Right renal cortex interstitium (tissue), 3 donors: ENCODE data around the gene HIVEP3. TPM values are rescaled to one million over a fixed set of nuclear protein-coding genes. Genes with fewer than 3 reads are reported as not detected.

Source experiments
- DNase-seq, 3 donors: peaks; one replicate each; pipeline ENCODE4 v3.0.0-alpha.2; 2013; ENCODE audit warnings: low read depth in 3 of 3, low spot score in 2 of 3
- polyA plus RNA-seq, 3 donors: library from polyadenylated mRNA; unstranded; fragments of 120-200 nt; gene quantifications; one replicate each; pipeline ENCODE4 v1.2.1, GENCODE V29; 2013; ENCODE audit not compliant: insufficient read length in 3 of 3

The HIVEP3 gene
- polyA plus RNA-seq, 3 donors = 3.6 to 4.9 (median 4.0) TPM

GRCh38 chr1:41483001-41483850, 435.5 kb downstream of the HIVEP3 start:
- DNase-seq = no peak

GRCh38 chr1:41482001-41482765, 436.5 kb downstream of the HIVEP3 start:
- DNase-seq = no peak

- DNase-seq = no peak
Measured at GRCh38 chr1:41481109-41481775, 437.5 kb downstream of the HIVEP3 start.

GRCh38 chr1:41480204-41481108, 438.3 kb downstream of the HIVEP3 start:
- no peak for DNase-seq

- no peak for DNase-seq
Measured at GRCh38 chr1:41479808-41480160, 438.9 kb downstream of the HIVEP3 start.

- DNase-seq = no peak
Measured at GRCh38 chr1:41479000-41479807, 439.5 kb downstream of the HIVEP3 start.

- no peak for DNase-seq
Measured at GRCh38 chr1:41478118-41478748, 440.5 kb downstream of the HIVEP3 start.

- no peak for DNase-seq
Measured at GRCh38 chr1:41476807-41477361, 441.8 kb downstream of the HIVEP3 start.

GRCh38 chr1:41475859-41476567, 442.7 kb downstream of the HIVEP3 start:
- no peak for DNase-seq

- no peak for DNase-seq
Measured at GRCh38 chr1:41475346-41475745, 443.4 kb downstream of the HIVEP3 start.

GRCh38 chr1:41474490-41475271, 444.0 kb downstream of the HIVEP3 start:
- no peak for DNase-seq

GRCh38 chr1:41473738-41474362, 444.9 kb downstream of the HIVEP3 start:
- no peak for DNase-seq

- no peak for DNase-seq
Measured at GRCh38 chr1:41471658-41472057, 447.1 kb downstream of the HIVEP3 start.

- no peak for DNase-seq
Measured at GRCh38 chr1:41469706-41470105, 449.0 kb downstream of the HIVEP3 start.

- no peak for DNase-seq
Measured at GRCh38 chr1:41468122-41468762, 450.5 kb downstream of the HIVEP3 start.

GRCh38 chr1:41467673-41468072, 451.0 kb downstream of the HIVEP3 start:
- no peak for DNase-seq
